ENCODE measurements around the gene FAM53A.

GRCh38 chr4:1674682-1675081 lies 9.4 kb downstream of the FAM53A start:
- TF ChIP-seq CTCF (conservative IDR thresholded peaks at IDR 0.05; ENCODE audit: low read length) (no peak), EZH2phosphoT487 (IDR thresholded peaks at IDR 0.05; ENCODE audit: borderline replicate concordance, low read depth, low read length) (no peak)
